ENCODE results near the gene PDK2.

PDK2 gene

GRCh38 chr17:50135316-50136095, 40.4 kb downstream of the PDK2 start:
- DNase-seq (ENCODE audit: low read depth in 2 of 2), result no peak

- DNase-seq (ENCODE audit: low read depth in 2 of 2), result no peak
Measured at GRCh38 chr17:50136096-50136687, 41.0 kb downstream of the PDK2 start.

GRCh38 chr17:50137042-50137441, 41.9 kb downstream of the PDK2 start:
- DNase-seq (ENCODE audit: low read depth in 2 of 2), result no peak

- no peak for DNase-seq (ENCODE audit: low read depth in 2 of 2)
Measured at GRCh38 chr17:50139185-50139783, 44.1 kb downstream of the PDK2 start.

- no peak for DNase-seq (ENCODE audit: low read depth in 2 of 2)
Measured at GRCh38 chr17:50139950-50140885, 45.1 kb downstream of the PDK2 start.

GRCh38 chr17:50141026-50141744, 46.0 kb downstream of the PDK2 start:
- no peak for DNase-seq (ENCODE audit: low read depth in 2 of 2)

GRCh38 chr17:50141745-50142110, 46.6 kb downstream of the PDK2 start:
- DNase-seq (ENCODE audit: low read depth in 2 of 2), result no peak

GRCh38 chr17:50143461-50144176, 48.5 kb downstream of the PDK2 start:
- DNase-seq (ENCODE audit: low read depth in 2 of 2), result no peak

- DNase-seq (ENCODE audit: low read depth in 2 of 2), result no peak
Measured at GRCh38 chr17:50144355-50144754, 49.2 kb downstream of the PDK2 start.

- DNase-seq (ENCODE audit: low read depth in 2 of 2), result no peak
Measured at GRCh38 chr17:50144845-50145531, 49.8 kb downstream of the PDK2 start.

- DNase-seq (ENCODE audit: low read depth in 2 of 2), result no peak
Measured at GRCh38 chr17:50145532-50146229, 50.5 kb downstream of the PDK2 start.

- no peak for DNase-seq (ENCODE audit: low read depth in 2 of 2)
Measured at GRCh38 chr17:50146230-50146926, 51.2 kb downstream of the PDK2 start.

GRCh38 chr17:50146927-50147665, 51.9 kb downstream of the PDK2 start:
- no peak for DNase-seq (ENCODE audit: low read depth in 2 of 2)

GRCh38 chr17:50147841-50148225, 52.7 kb downstream of the PDK2 start:
- DNase-seq (ENCODE audit: low read depth in 2 of 2), result no peak

GRCh38 chr17:50148226-50149090, 53.3 kb downstream of the PDK2 start:
- DNase-seq (ENCODE audit: low read depth in 2 of 2), result no peak

GRCh38 chr17:50149091-50149416, 53.9 kb downstream of the PDK2 start:
- DNase-seq (ENCODE audit: low read depth in 2 of 2), result no peak
